Upper lobe of left lung (tissue), 4 donors: Measurements from ENCODE around the gene XCR1.

Source experiments
- EP300 ChIP-seq, 4 donors: sonication (generic); formaldehyde crosslinking; IDR thresholded peaks; one replicate each; pipeline ENCODE4 v1.5.1; 2017; ENCODE audit warnings: antibody characterized with exemption in 4 of 4, control low read depth in 2 of 4
- POLR2A ChIP-seq, 4 donors: fragments of 450-650 bp; IDR thresholded peaks; one replicate each; pipeline ENCODE4 v1.5.1; 2016 to 2017; ENCODE audit warnings: antibody characterized with exemption in 4 of 4, mild to moderate bottlenecking in 2 of 4
- POLR2AphosphoS5 ChIP-seq, 2 donors: sonication (generic); formaldehyde crosslinking; IDR thresholded peaks; one replicate each; pipeline ENCODE4 v1.5.1; 2017; ENCODE audit warnings: antibody characterized with exemption in 2 of 2
- TF ChIP-seq, protein P1 (sequence below), 6 experiments: fragments of 450-650 bp in 4 of 6; fragments of 200-600 bp in 2 of 6; sonication (generic) in 2 of 6; IDR thresholded peaks; one replicate each; pipeline ENCODE4 v1.5.1; 2016 to 2019; ENCODE audit warnings: antibody characterized with exemption in 6 of 6

DNA sequence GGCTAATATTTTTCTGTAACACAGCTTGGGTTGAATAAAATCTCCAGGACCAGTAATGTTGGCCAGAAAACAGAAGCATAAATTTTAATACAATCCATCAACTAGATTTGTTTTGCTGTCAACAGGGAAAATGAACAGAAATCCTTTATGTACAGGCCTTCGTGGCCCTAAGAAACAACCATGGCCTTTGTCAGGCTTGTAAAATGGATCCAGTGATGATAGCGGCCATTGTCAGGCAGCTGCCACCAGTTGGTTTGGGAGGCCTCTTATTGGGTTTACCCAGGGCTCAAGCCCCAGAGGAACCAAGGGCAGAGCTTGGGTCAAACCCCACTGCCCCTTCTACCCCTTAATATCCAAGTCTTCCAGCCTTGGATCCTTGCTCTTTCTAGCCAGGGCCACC, 26.1 kb downstream of the XCR1 start:
- TF ChIP-seq, protein P1, sequence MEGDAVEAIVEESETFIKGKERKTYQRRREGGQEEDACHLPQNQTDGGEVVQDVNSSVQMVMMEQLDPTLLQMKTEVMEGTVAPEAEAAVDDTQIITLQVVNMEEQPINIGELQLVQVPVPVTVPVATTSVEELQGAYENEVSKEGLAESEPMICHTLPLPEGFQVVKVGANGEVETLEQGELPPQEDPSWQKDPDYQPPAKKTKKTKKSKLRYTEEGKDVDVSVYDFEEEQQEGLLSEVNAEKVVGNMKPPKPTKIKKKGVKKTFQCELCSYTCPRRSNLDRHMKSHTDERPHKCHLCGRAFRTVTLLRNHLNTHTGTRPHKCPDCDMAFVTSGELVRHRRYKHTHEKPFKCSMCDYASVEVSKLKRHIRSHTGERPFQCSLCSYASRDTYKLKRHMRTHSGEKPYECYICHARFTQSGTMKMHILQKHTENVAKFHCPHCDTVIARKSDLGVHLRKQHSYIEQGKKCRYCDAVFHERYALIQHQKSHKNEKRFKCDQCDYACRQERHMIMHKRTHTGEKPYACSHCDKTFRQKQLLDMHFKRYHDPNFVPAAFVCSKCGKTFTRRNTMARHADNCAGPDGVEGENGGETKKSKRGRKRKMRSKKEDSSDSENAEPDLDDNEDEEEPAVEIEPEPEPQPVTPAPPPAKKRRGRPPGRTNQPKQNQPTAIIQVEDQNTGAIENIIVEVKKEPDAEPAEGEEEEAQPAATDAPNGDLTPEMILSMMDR (IDR thresholded peaks at IDR 0.05) = no peak
- TF ChIP-seq POLR2A (IDR thresholded peaks at IDR 0.05) (no peak), EP300 (IDR thresholded peaks at IDR 0.05) (no peak), POLR2AphosphoS5 (IDR thresholded peaks at IDR 0.05) (no peak)
